SJSA1 (cell line): ENCODE data around the gene P3H3. TPM values are rescaled to one million over a fixed set of nuclear protein-coding genes. Genes with fewer than 3 reads are reported as not detected.

ENCODE experiments used
- DNase-seq, 2 experiments: peaks; one replicate each; pipeline ENCODE4 v3.0.0-alpha.2; 2015 to 2020; ENCODE audit warnings: low spot score in 2 of 2, low read depth in 1 of 2
- H3K27ac ChIP-seq: fragments of 250-450 bp; sonication (Bioruptor Pico); 2 replicates; pipeline ENCODE4 v1.5.1; 2020; ENCODE audit warnings: mild to moderate bottlenecking, moderate library complexity
- H3K27me3 ChIP-seq: fragments of 250-450 bp; sonication (Bioruptor Pico); replicated peaks from 2 replicates; pipeline ENCODE4 v1.5.1; 2020; ENCODE audit warnings: mild to moderate bottlenecking, moderate library complexity
- H3K36me3 ChIP-seq: fragments of 250-450 bp; sonication (Bioruptor Pico); 2 replicates; pipeline ENCODE4 v1.5.1; 2020; ENCODE audit warnings: mild to moderate bottlenecking
- H3K4me1 ChIP-seq: fragments of 250-450 bp; sonication (Bioruptor Pico); replicated peaks from 2 replicates; pipeline ENCODE4 v1.6.1; 2021; ENCODE audit warnings: mild to moderate bottlenecking
- H3K4me3 ChIP-seq: fragments of 250-450 bp; sonication (Bioruptor Pico); 2 replicates; pipeline ENCODE4 v1.5.1; 2020; ENCODE audit warnings: mild to moderate bottlenecking
- H3K9me3 ChIP-seq: fragments of 250-450 bp; sonication (Bioruptor Pico); replicated peaks from 2 replicates; pipeline ENCODE4 v1.5.1; 2020; ENCODE audit warnings: mild to moderate bottlenecking
- total RNA-seq: library from RNA; depleted of rRNA; stranded (reverse); fragments of >200 nt; shearing (Covaris generic); gene quantifications from 2 replicates; pipeline ENCODE4 v1.2.3, GENCODE V29; 2014

Gene P3H3
- total RNA-seq, 1 experiment from 2014 or later: 0.63 TPM

DNA sequence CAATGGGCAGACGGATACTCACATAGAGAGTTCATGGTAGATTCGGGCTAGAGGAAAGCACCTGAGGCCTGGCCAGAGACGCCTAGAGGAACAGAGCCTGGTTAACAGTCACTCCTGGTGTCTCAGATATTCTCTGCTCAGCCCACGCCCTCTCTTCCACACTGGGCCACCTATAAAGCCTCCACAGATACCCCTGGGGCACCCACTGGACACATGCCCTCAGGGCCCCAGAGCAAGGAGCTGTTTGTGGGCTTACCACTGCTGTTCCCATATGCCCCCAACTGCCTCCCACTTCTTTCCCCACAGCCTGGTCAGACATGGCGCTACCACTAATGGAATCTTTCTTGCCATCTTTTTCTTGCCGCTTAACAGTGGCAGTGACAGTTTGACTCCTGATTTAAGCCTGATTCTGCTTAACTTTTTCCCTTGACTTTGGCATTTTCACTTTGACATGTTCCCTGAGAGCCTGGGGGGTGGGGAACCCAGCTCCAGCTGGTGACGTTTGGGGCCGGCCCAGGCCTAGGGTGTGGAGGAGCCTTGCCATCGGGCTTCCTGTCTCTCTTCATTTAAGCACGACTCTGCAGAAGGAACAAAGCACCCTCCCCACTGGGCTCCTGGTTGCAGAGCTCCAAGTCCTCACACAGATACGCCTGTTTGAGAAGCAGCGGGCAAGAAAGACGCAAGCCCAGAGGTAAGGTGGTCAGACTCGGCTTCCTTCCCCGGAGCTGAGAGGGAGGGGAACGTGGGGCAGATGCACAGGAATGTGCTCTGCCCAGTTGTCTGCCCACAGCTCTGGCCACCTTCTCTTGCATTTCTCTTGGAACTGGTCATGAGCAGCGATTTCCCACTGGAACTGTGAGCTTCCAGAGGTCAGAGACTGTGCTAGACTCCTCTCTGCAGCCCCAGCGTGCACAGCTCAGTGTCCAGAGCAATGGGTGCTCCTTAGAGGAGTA is 39.0 kb upstream of the P3H3 start, which contains the start of gene CD4:
Gene CD4, plus strand, starts transcription at position 557 of the 953 bp plus-strand sequence. CDS start 10,611 bp downstream, outside the sequence.
- no peak for DNase-seq
- no peaks in the 10 kb centered on the region for H3K36me3 ChIP-seq
- no peak within 1 kb of the TSS for H3K27ac ChIP-seq
- H3K9me3 ChIP-seq: no peaks in the 10 kb centered on the region
- H3K4me1 ChIP-seq: peaks cover 4% of the 10 kb centered on the region
- no peak within 1 kb of the TSS for H3K4me3 ChIP-seq
- 0 out of 2 replicates have a peak, but pooled peaks cover 4% of the 10 kb centered on the region for H3K27me3 ChIP-seq

GRCh38 chr12:6790496-6791150 is 37.6 kb upstream of the P3H3 start:
- Histone ChIP-seq H3K27me3 (0 out of 2 replicates have a peak, but pooled peaks cover 6% of the 10 kb centered on the region), H3K4me1 (no peaks in the 10 kb centered on the region), H3K4me3 (no peak overlapping the region), H3K27ac (no peak overlapping the region), H3K36me3 (no peaks in the 10 kb centered on the region), H3K9me3 (no peaks in the 10 kb centered on the region)
- no peak for DNase-seq

DNA sequence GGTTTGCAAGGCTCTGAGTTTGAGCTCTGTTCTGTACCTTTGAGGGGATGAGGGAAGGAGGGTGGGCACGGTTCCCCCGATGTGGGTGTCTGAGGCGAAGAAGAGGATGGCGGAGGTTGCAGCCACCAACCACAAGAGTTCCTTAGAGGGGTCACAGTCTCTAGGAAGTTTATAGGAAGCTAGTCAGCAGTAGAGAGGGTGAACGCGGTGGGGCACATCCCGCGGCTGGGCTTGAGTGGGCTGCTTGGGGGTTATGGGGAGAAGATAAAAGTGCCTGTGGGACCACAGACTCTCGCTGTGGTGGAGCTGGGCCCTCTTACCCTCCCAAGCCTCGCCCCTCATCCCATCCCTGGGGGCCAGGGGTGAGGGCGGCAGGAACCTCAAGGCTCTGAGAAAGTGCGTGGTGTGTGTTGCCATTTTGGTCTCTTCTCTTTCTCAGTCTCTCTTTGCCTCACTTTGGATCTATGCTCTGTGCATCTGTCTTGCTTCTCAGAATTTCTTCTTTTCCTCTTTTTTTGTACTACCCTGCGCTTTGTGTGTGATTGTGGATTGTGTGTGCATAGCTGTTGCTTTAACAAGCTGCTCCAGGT is 36.2 kb upstream of the P3H3 start:
- Histone ChIP-seq H3K27me3 (0 out of 2 replicates have a peak, but pooled peaks cover 6% of the 10 kb centered on the region), H3K9me3 (no peaks in the 10 kb centered on the region), H3K36me3 (no peaks in the 10 kb centered on the region), H3K27ac (no peak overlapping the region), H3K4me1 (no peaks in the 10 kb centered on the region), H3K4me3 (no peak overlapping the region)
- no peak for DNase-seq

GRCh38 chr12:6792522-6793201 is 35.5 kb upstream of the P3H3 start:
- DNase-seq: no peak
- no peaks in the 10 kb centered on the region for H3K9me3 ChIP-seq
- H3K27ac ChIP-seq: no peak overlapping the region
- H3K4me1 ChIP-seq: no peaks in the 10 kb centered on the region
- 0 out of 2 replicates have a peak, but pooled peaks cover 6% of the 10 kb centered on the region for H3K27me3 ChIP-seq
- no peaks in the 10 kb centered on the region for H3K36me3 ChIP-seq
- no peak overlapping the region for H3K4me3 ChIP-seq

GRCh38 chr12:6795088-6795487 is 33.1 kb upstream of the P3H3 start:
- Histone ChIP-seq H3K36me3 (no peaks in the 10 kb centered on the region), H3K4me3 (no peak overlapping the region), H3K27ac (no peak overlapping the region), H3K4me1 (no peaks in the 10 kb centered on the region), H3K9me3 (no peaks in the 10 kb centered on the region), H3K27me3 (0 out of 2 replicates have a peak, but pooled peaks cover 6% of the 10 kb centered on the region)
- DNase-seq: no peak

DNA sequence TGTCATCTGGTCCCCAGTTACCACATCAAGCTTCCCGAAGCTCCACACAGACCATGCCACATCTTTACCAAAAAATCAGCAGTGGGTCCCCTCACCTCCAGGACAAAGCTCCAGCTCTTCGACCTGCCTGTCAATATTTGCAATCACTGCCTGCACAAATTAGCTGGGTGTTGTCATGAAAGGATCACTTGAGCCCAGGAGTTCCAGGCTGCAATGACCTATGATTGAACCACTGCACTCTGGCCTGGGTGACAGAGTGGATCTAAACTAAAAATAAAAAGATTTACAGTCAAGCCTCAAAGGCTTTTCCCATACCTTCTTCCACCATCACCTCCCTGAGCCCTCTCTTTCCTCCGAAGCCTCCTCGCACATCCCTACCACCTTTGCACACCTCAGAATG is 31.6 kb upstream of the P3H3 start:
- no peak overlapping the region for H3K4me3 ChIP-seq
- DNase-seq: no peak

GRCh38 chr12:6799147-6799546 is 29.1 kb upstream of the P3H3 start:
- no peak for DNase-seq
- Histone ChIP-seq H3K36me3 (no peaks in the 10 kb centered on the region), H3K27me3 (0 out of 2 replicates have a peak, but pooled peaks cover 3% of the 10 kb centered on the region), H3K4me1 (no peaks in the 10 kb centered on the region), H3K4me3 (no peak overlapping the region), H3K9me3 (peaks cover under 1% of the 10 kb centered on the region; the same call in 1 of the 2 replicates), H3K27ac (no peak overlapping the region)

More for the DNA sequence above, 31.6 kb upstream of the P3H3 start:
- Histone ChIP-seq H3K27ac (no peak overlapping the region), H3K4me1 (no peaks in the 10 kb centered on the region), H3K27me3 (0 out of 2 replicates have a peak, but pooled peaks cover 6% of the 10 kb centered on the region), H3K36me3 (no peaks in the 10 kb centered on the region), H3K9me3 (no peaks in the 10 kb centered on the region)

- Histone ChIP-seq H3K27me3 (peaks cover 7% of the 10 kb centered on the region), H3K9me3 (peaks cover 6% of the 10 kb centered on the region; the same call in 1 of the 2 replicates), H3K4me3 (no peak overlapping the region), H3K4me1 (no peaks in the 10 kb centered on the region), H3K36me3 (no peaks in the 10 kb centered on the region), H3K27ac (no peak overlapping the region)
- DNase-seq: no peak
Measured at GRCh38 chr12:6807170-6807569, 21.0 kb upstream of the P3H3 start.

- no peak overlapping the region for H3K4me3 ChIP-seq
- peaks cover 6% of the 10 kb centered on the region; the same call in 1 of the 2 replicates for H3K9me3 ChIP-seq
Measured at GRCh38 chr12:6809056-6809455, 19.2 kb upstream of the P3H3 start.

DNA sequence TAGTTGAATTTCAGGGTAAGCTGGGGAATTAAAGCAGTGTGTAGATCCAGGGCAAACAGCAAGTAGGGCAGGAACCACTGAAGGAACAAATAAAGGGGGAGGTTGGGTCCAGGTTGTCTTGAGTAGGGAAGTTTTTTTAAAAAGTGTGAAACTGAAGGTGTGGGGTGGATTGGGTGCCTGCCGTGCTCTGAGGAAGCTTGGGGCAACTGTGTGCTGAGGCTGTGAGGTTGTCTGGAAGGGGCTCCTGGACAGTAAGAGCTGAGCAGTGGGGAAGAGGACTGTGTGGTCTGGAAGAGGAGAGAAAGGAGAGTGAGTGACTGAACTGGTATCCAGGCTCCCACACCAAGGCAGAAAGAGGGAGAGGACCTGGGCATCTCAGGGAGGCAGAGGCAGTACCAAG is 17.4 kb upstream of the P3H3 start:
- Histone ChIP-seq H3K9me3 (no peaks in the 10 kb centered on the region), H3K27ac (no peak overlapping the region), H3K4me1 (no peaks in the 10 kb centered on the region), H3K36me3 (no peaks in the 10 kb centered on the region), H3K27me3 (peaks cover 26% of the 10 kb centered on the region), H3K4me3 (no peak overlapping the region)
- DNase-seq: no peak

More at GRCh38 chr12:6809056-6809455, 19.2 kb upstream of the P3H3 start:
- Histone ChIP-seq H3K27me3 (peaks cover 20% of the 10 kb centered on the region), H3K4me1 (no peaks in the 10 kb centered on the region), H3K36me3 (no peaks in the 10 kb centered on the region), H3K27ac (no peak overlapping the region)
- DNase-seq: no peak

DNA sequence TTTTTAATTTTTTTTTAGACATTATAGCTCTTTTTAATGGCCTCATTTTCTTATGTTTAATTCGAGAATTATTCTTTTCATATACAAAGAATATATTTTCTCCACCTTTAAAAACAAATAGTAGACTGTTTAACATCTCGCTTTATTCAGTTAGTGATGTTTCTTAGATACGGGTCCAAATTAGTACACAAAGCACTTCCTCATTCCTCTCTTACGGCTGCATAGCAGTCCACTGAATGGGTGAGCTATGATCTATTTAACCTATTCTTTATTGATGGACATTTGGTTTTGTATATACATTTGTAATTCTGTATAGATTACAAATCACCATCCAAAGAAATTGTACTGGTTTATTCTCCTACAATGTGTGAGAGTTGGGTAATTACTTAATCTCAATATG is 14.8 kb upstream of the P3H3 start:
- Histone ChIP-seq H3K9me3 (no peaks in the 10 kb centered on the region), H3K27me3 (peaks cover 26% of the 10 kb centered on the region), H3K4me1 (no peaks in the 10 kb centered on the region), H3K36me3 (no peaks in the 10 kb centered on the region), H3K4me3 (no peak overlapping the region), H3K27ac (no peak overlapping the region)
- DNase-seq: no peak

DNA sequence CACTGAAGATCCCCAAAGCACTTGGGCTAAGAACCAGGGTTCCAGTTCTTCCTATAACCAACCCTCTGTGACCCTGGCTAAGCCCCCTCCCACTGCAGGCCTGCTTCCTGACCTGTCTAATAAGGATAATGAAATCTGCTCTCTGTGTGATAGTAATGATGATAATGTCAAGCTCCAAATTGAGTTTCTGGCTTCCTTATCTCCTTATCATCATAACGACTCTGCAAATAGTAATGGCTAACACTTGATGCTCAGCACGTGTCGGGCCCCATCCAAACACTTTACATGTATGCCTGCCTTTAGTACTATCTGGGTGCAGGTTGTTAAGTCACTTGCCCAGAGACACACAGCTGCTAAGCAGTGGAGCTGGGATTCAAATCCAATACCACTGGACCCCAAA is 11.6 kb upstream of the P3H3 start:
- Histone ChIP-seq H3K4me3 (no peak overlapping the region), H3K27me3 (peaks cover 43% of the 10 kb centered on the region), H3K36me3 (no peaks in the 10 kb centered on the region), H3K4me1 (no peaks in the 10 kb centered on the region), H3K27ac (no peak overlapping the region), H3K9me3 (no peaks in the 10 kb centered on the region)
- no peak for DNase-seq

GRCh38 chr12:6817098-6817497 is 11.1 kb upstream of the P3H3 start:
- no peaks in the 10 kb centered on the region for H3K4me1 ChIP-seq
- no peaks in the 10 kb centered on the region for H3K36me3 ChIP-seq
- no peaks in the 10 kb centered on the region for H3K9me3 ChIP-seq
- no peak overlapping the region for H3K27ac ChIP-seq
- H3K4me3 ChIP-seq: no peak overlapping the region
- H3K27me3 ChIP-seq: peaks cover 48% of the 10 kb centered on the region
- DNase-seq: no peak
